Astrocyte of the cerebellum (primary cell): ENCODE data around the gene DCN.

Experiments used
- DNase-seq: peaks from one replicate; pipeline ENCODE4 v3.0.0-alpha.2; 2011; ENCODE audit warnings: low read depth
- H3K4me3 ChIP-seq: 2 replicates; pipeline ENCODE4 v1.5.1; 2011; ENCODE audit warnings: mild to moderate bottlenecking, low read depth, low read length, moderate library complexity
- CTCF ChIP-seq: IDR thresholded peaks from 2 replicates; pipeline ENCODE4 v1.5.1; 2012; ENCODE audit warnings: low read length, low read depth, moderate library complexity, mild to moderate bottlenecking; ENCODE audit errors: missing control alignments
- in situ Hi-C: cut with HindIII; loops from 2 replicates; pipeline ENCODE4 v1.10.0; 2017; ENCODE audit warnings: low sequenced_read_pairs

The DCN gene

GRCh38 chr12:91109581-91110310 lies 72.9 kb downstream of the DCN start:
- DNase-seq = no peak
- no peak overlapping the region for H3K4me3 ChIP-seq
- in situ Hi-C loops = no loop called here
- no peak for TF ChIP-seq CTCF

- in situ Hi-C loops = no loop called here
- peak; percentile 63 for TF ChIP-seq CTCF
- no peak overlapping the region for H3K4me3 ChIP-seq
- no peak for DNase-seq
Observed at GRCh38 chr12:91109148-91109564, 73.5 kb downstream of the DCN start.

- in situ Hi-C loops = no loop called here
Observed at GRCh38 chr12:91108196-91108755, 74.3 kb downstream of the DCN start.

GRCh38 chr12:91106283-91106682 lies 76.3 kb downstream of the DCN start:
- H3K4me3 ChIP-seq = no peak overlapping the region
- in situ Hi-C loops = no loop called here
- no peak for DNase-seq
- TF ChIP-seq CTCF = no peak

More at GRCh38 chr12:91108196-91108755, 74.3 kb downstream of the DCN start:
- H3K4me3 ChIP-seq = no peak overlapping the region
- no peak for DNase-seq
- TF ChIP-seq CTCF = no peak

GRCh38 chr12:91105807-91106206 lies 76.8 kb downstream of the DCN start:
- DNase-seq = no peak
- TF ChIP-seq CTCF = no peak
- no peak overlapping the region for H3K4me3 ChIP-seq
- in situ Hi-C loops = no loop called here

GRCh38 chr12:91104812-91105466 lies 77.7 kb downstream of the DCN start:
- H3K4me3 ChIP-seq = no peak overlapping the region
- DNase-seq = no peak
- no peak for TF ChIP-seq CTCF
- in situ Hi-C loops = no loop called here
